IPS-18a (cell line): ENCODE results near the gene SLC39A7.
A peak's percentile ranks its signal among the peaks of the same experiment; 100 is the strongest.

ENCODE experiments used
- H3K27ac ChIP-seq: one replicate; pipeline ENCODE4 v1.5.1; 2013; ENCODE audit warnings: low read length
- H3K27me3 ChIP-seq: one replicate; pipeline ENCODE4 v1.6.1; 2013; ENCODE audit warnings: mild to moderate bottlenecking, low read length; ENCODE audit not compliant: control insufficient read depth, insufficient read depth
- H3K36me3 ChIP-seq: one replicate; pipeline ENCODE4 v1.6.1; 2013; ENCODE audit warnings: low read depth, low read length; ENCODE audit not compliant: control insufficient read depth
- H3K4me1 ChIP-seq: one replicate; pipeline ENCODE4 v1.6.1; 2013; ENCODE audit warnings: low read depth, low read length; ENCODE audit not compliant: control insufficient read depth
- H3K4me3 ChIP-seq: one replicate; pipeline ENCODE4 v1.5.1; 2013; ENCODE audit warnings: low read length
- H3K9ac ChIP-seq: one replicate; pipeline ENCODE4 v1.6.1; 2013; ENCODE audit warnings: mild to moderate bottlenecking, low read length, moderate library complexity
- H3K9me3 ChIP-seq: one replicate; pipeline ENCODE4 v1.6.1; 2013; ENCODE audit warnings: low read depth, low read length; ENCODE audit not compliant: control insufficient read depth

The SLC39A7 gene

DNA sequence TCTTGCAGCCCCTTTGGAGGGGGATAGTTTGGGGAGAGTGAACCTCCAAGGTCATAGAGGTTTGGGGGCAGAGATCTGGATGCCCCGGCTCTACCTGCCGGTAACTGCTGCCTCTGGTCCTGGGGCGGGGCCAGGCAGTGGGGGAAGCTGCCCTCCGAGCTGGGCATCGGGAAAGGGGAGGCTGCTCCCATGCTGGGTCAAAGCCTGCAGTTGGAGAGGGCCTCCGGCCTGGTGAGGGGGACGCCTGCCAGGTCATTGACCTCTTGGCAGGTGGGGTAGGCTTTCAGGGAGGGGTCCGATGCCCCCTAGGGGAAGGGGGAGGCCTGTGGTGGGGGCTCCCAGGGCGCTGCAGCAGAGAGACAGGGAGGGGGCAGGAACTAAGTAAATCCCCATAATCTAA, 15.5 kb upstream of the SLC39A7 start:
- H3K4me1 ChIP-seq: no peaks in the 10 kb centered on the region
- no peak overlapping the region for H3K9ac ChIP-seq
- no peaks in the 10 kb centered on the region for H3K27me3 ChIP-seq
- H3K9me3 ChIP-seq: no peaks in the 10 kb centered on the region
- no peak overlapping the region for H3K27ac ChIP-seq
- H3K36me3 ChIP-seq: no peaks in the 10 kb centered on the region
- H3K4me3 ChIP-seq: no peak overlapping the region

DNA sequence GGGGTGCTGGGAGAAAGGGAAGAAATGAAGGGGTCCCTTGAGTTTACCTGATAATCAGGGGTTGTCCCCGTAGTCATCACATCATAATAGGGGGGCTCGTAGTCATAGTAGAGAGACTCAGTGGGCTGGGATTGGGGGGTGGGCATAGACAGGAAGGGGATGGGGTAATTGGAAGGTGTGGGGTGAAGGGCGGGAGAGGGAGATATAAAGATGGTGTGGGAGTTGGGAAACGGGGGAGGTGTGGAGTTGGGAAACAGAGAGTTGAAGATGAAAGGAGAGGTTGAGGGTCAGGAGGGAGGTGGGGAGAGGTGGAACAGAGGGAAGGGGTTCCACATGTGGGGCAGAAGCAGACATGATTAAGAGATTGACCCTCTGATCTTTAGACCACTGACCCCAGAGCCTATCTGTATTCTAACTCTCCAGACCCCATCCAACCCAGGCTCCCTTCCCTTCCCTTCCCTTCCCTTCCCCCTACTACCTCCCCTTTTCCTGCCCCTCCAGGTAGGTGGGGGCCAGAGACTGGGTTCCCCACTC, 14.9 kb upstream of the SLC39A7 start:
- Histone ChIP-seq H3K36me3 (no peaks in the 10 kb centered on the region), H3K27ac (no peak overlapping the region), H3K9ac (no peak overlapping the region), H3K4me1 (no peaks in the 10 kb centered on the region), H3K4me3 (no peak overlapping the region), H3K9me3 (no peaks in the 10 kb centered on the region), H3K27me3 (peaks cover 2% of the 10 kb centered on the region)

DNA sequence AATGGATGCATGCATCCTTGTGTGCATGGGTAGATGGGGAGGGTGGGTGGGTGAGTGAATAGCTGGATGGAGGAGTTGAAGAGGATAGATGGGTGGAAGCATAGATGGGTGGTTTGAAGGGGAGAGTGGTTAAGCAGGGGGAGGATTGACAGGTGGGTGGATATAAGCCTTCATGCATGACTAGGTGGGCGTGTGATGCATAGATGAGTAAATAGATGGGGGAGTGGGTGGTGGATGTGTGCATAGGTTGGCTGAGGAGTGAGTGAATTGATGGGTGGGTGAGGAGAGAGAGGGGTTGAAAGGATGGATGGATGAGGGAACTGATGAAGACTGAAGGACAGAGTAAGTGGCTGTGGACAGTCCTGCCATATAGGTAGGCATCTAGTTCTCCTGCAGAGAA, 12.9 kb upstream of the SLC39A7 start:
- Histone ChIP-seq H3K36me3 (no peaks in the 10 kb centered on the region), H3K27me3 (peaks cover 21% of the 10 kb centered on the region)

DNA sequence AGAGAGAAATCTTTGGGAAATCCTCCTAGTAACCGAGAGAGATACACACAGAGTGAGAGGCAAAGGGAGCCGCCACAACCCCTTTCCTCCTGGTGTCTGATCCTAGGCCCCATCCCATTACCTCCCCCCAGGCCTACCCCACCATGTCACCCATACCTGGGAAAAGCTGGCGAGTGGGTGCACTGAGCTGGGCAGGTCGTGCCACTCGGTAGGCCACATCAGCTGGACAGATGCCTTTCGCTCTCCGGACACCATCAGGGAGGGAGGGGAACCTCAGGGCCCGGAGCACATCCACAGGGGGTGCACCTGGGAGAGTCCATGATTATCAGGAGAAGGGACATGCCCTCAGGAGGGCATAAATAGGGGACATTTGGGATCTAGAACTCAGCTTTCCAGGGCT, 11.5 kb upstream of the SLC39A7 start:
- peaks cover 10% of the 10 kb centered on the region for H3K4me1 ChIP-seq
- H3K9ac ChIP-seq: no peak overlapping the region
- H3K36me3 ChIP-seq: no peaks in the 10 kb centered on the region
- no peaks in the 10 kb centered on the region for H3K9me3 ChIP-seq
- no peak overlapping the region for H3K4me3 ChIP-seq
- H3K27me3 ChIP-seq: peaks cover 31% of the 10 kb centered on the region
- H3K27ac ChIP-seq: no peak overlapping the region

More for the DNA sequence above, 12.9 kb upstream of the SLC39A7 start:
- Histone ChIP-seq H3K4me1 (peaks cover 10% of the 10 kb centered on the region), H3K4me3 (no peak overlapping the region), H3K9me3 (no peaks in the 10 kb centered on the region), H3K27ac (no peak overlapping the region), H3K9ac (no peak overlapping the region)

DNA sequence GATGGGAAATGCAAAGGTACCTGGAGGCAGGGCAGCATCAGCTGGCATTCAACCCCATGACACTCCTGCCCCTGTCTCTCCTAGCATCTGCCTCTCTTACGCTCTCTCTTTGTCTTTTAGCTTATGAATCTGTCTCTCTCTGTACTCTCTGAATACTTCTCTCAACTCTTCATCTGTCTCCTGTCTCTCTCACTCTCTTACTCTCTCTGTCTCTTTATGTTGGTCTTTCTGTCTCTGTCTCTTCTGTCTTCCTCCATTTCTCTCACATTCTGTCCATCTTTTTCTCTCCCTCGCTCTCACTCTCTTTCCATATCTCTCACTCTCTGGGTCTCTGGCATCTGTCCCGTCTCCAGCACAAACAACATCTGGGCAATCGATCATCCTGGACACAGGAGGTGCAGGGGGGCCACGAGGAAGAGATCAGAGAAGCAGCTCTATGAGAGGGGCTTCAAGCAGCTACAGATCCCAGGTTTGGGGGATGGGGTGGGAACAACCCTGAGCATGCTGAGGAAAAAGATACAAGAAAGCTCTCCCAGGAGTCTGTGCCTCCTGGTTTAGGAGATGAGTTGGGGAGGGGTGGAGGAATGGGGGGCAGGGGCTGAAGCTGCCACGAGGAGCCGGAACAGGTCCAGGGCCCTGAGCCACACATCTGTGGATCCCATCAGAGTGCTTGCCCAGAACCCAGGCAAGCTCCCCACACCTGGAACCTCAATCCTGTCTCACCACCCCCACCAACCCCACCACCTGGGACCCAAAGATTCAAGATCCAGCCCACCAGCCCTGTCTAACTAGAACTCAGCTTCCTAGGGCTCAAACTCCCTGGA, 10.8 kb upstream of the SLC39A7 start:
- Histone ChIP-seq H3K27me3 (peaks cover 31% of the 10 kb centered on the region), H3K9me3 (no peaks in the 10 kb centered on the region), H3K27ac (no peak overlapping the region), H3K9ac (no peak overlapping the region), H3K4me1 (peaks cover 10% of the 10 kb centered on the region), H3K4me3 (no peak overlapping the region), H3K36me3 (no peaks in the 10 kb centered on the region)

DNA sequence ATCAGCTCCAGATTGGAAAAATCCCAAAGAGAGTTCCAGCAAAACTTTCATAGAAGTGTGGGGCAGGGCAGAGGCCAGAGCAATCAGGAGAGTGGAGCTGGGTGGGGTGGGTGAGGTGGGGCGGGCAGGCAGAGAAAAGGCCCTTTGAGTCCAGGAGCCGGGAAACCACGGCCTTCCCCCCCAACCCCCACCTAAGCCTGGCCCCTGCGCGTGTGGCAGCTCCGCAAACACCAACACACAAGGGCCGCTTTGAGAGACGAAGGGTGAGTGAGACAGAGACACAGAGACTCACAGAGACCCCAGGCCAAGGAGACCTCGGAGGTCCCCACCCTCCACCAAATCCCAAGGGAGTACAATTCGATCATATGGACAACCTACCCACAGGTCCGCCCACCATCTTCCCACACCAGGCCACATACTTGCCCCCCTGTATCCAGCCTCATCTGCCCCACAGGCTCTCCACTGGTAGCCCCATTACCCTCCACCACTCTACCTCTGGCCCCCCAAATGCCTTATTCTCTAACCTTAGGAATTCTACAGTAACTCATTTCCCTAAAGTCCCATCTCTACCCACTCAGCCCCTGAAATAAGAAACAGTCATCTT, 10.1 kb upstream of the SLC39A7 start:
- H3K9me3 ChIP-seq: no peaks in the 10 kb centered on the region
- no peak overlapping the region for H3K27ac ChIP-seq
- H3K4me1 ChIP-seq: peaks cover 10% of the 10 kb centered on the region
- H3K36me3 ChIP-seq: peaks cover 2% of the 10 kb centered on the region
- no peak overlapping the region for H3K9ac ChIP-seq
- no peak overlapping the region for H3K4me3 ChIP-seq
- peaks cover 31% of the 10 kb centered on the region for H3K27me3 ChIP-seq

DNA sequence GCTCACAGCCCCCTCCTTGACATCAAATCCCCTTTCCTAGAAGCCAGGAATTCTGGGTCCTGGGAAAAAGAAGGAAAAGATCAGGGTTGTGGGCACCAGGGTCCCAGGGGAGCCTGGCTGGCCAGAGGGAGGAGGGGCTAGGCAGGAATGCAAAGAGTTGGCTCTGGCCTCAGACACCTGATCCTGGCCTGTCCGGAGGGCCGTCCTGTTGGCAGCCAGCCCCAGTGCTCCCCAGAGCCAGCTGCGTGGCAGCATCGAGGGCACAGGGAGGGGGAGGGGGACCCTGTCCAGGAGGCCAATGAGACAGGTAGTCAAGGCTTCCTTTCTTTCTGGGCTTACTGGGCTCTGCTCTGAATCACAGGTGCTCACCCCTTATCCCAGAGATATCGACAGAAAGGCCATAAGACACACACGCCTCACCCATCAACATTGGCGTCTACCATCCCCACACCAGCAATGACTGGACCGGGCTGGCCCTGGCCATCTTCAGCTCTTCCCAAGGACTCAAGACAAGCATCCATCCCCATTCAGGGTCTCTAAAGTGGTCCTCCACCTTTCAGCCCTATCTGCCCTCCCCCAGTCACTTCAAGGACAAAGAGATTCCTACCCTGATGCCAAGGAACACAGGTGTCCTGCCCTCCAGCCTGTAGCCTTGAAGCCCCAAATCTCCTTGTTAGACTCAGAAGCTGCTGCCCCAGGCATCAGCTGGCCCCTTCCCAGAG, 9.1 kb upstream of the SLC39A7 start:
- Histone ChIP-seq H3K4me3 (peak overlapping the region; percentile 67), H3K9ac (no peak overlapping the region), H3K27ac (no peak overlapping the region), H3K27me3 (peaks cover 31% of the 10 kb centered on the region), H3K36me3 (peaks cover 8% of the 10 kb centered on the region), H3K9me3 (no peaks in the 10 kb centered on the region), H3K4me1 (peaks cover 10% of the 10 kb centered on the region)

DNA sequence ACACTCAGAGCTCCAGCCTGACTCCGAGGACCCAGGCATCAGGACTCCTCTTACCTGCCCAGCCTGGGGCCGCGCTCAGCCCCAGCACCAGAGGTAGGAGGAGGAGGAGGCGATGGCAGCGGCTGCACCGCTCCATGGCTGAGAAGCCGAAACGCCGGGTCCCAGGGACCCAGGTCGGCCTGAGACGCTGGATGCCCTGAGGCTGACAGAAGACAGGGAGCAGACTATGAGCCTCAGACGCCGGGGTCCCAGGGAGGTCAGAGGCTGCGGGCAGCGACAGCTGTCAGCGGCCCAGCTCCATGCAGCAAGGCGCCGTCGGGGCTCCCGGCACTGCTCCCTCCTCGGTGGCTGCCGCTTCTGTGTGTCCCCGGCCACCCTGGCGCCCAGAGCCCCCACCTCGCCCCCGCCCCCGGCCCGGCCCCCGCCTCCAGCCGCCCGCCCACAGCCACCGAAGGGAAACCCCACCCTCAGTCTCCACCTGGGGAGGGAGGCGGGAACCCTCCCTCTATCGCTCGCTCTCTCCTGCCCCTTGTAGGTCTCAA, 8.5 kb upstream of the SLC39A7 start, which contains the start of gene COL11A2:
Gene COL11A2 (minus strand): TSS at position 363 of the 542 bp plus-strand sequence. CDS start 227 bp downstream, at position 136.
- H3K27ac ChIP-seq: no peak within 1 kb of the TSS
- peaks cover 8% of the 10 kb centered on the region for H3K36me3 ChIP-seq
- H3K9ac ChIP-seq: no peak within 1 kb of the TSS
- peaks cover 31% of the 10 kb centered on the region for H3K27me3 ChIP-seq
- H3K4me1 ChIP-seq: peaks cover 10% of the 10 kb centered on the region
- no peaks in the 10 kb centered on the region for H3K9me3 ChIP-seq
- peak within 1 kb of the TSS; percentile 67 for H3K4me3 ChIP-seq

DNA sequence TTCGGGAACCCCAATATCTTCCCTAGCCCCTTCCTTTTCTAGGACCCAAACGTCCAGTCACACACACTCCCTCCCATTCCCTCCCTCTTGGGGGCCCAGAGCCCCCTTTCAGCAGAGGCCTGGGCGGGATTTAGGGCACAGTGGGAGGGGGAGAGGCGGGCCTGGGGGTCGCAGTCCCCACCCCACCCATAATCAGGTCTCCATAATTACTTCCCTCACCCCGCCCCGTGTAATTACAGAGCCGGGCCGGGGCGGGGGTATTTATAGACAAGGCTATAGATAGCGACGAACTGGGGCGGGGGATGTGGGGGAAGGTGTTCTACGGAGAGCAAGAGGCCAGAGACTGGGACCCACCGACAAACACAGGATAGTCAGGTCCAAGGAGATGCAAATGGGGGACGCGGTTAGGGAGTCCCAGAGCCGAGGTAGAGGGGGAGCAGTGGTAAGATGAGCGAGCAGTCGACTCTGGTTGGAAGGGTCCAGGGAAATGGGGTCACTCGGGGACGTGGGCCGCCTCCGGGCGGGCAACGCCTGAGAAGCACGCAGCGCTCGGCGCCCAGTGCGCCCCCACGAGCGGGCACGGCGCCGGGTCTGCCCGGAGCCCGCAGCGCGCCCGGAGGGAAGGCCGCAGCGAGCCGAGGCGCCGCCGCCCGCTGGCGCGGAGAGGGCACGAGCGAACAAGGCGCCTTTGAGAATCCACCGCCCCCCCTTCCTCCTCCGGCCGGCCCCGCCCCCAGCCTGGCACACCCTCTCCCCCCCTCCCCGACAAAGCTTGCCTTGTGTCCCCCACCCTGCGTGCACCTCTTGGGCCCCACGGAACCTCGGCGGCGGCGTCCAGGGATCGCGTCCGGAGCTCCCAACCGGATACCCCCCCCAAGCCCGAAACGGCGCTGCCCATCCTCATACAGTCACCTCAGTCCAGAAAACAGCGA, 7.7 kb upstream of the SLC39A7 start:
- peaks cover 8% of the 10 kb centered on the region for H3K36me3 ChIP-seq
- peaks cover 10% of the 10 kb centered on the region for H3K4me1 ChIP-seq
- no peak overlapping the region for H3K27ac ChIP-seq
- peak overlapping the region; percentile 67 for H3K4me3 ChIP-seq
- peaks cover 31% of the 10 kb centered on the region for H3K27me3 ChIP-seq
- no peak overlapping the region for H3K9ac ChIP-seq
- no peaks in the 10 kb centered on the region for H3K9me3 ChIP-seq

DNA sequence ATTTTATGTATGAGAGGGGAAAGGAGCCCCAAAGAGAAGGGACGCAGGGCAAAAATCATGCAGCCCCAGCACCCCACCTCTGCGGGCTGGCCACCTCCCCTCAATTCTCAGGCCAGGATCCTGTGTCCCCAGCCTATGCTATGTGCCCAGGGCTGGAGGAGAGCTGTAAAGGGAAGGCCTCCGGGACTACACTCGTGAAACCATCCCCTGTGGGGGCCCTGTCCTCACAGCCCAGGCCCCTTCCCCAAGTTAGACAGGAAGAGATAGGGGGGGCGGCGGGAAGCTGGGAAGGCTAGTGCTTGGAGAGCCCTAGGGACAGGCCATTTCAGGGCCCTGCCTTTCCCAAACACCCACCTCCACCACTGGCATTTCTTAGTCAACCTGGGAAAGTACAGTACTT, 7.0 kb upstream of the SLC39A7 start:
- peak overlapping the region; percentile 67 for H3K4me3 ChIP-seq
- peaks cover 10% of the 10 kb centered on the region for H3K4me1 ChIP-seq
- H3K36me3 ChIP-seq: peaks cover 8% of the 10 kb centered on the region
- H3K27ac ChIP-seq: no peak overlapping the region
- H3K9ac ChIP-seq: no peak overlapping the region
- no peaks in the 10 kb centered on the region for H3K9me3 ChIP-seq
- peaks cover 31% of the 10 kb centered on the region for H3K27me3 ChIP-seq
